Measurements from ENCODE around the gene PIGQ. TPM values are rescaled to one million over a fixed set of nuclear protein-coding genes. Genes with fewer than 3 reads are reported as not detected.

PIGQ gene
- polyA plus RNA-seq, 1 of the 3 experiments (the other 2 are of a cell fraction): 38.7 TPM

GRCh38 chr16:595094-595528 lies 25.3 kb downstream of the PIGQ start:
- H3K36me3 ChIP-seq (replicated peaks in 1 of 2; ENCODE audit: control insufficient read depth in 1 of 2, insufficient read depth in 2 of 2, low read length in 1 of 2): peaks cover 0 to 2% of the 10 kb centered on the region in 2 experiments
- no peak for DNase-seq
- 91% methylated on average over 6 of the region's 18 CpGs for WGBS (ENCODE audit: low lambda C conversion rate)
- peaks cover 52% of the 10 kb centered on the region for H4K20me1 ChIP-seq (ENCODE audit: insufficient read depth)
- no peak overlapping the region for H3K27ac ChIP-seq (ENCODE audit: low read depth in 2 of 2, low read length in 1 of 2)
- H3K27me3 ChIP-seq (ENCODE audit: insufficient read depth): no peaks in the 10 kb centered on the region
- H3K4me2 ChIP-seq: no peak overlapping the region
- peaks cover 2% of the 10 kb centered on the region for H3F3A ChIP-seq (replicated peaks; ENCODE audit: insufficient read depth)
- no peaks in the 10 kb centered on the region for H3K9me3 ChIP-seq
- peaks cover 0 to 8% of the 10 kb centered on the region in 2 experiments; a peak in 1 of 4 replicates for H3K4me1 ChIP-seq (ENCODE audit: control insufficient read depth in 1 of 2, insufficient read depth in 2 of 2, low read depth in 1 of 2, low read length in 1 of 2)
- no peak for TF ChIP-seq TAF1 (IDR thresholded peaks at IDR 0.05; ENCODE audit: borderline replicate concordance, low read depth, low read length)
- no peak for TF ChIP-seq ZBTB33 (IDR thresholded peaks at IDR 0.05; ENCODE audit: borderline replicate concordance, low read depth)
- TF ChIP-seq YY1 (IDR thresholded peaks at IDR 0.05; ENCODE audit: low read depth): no peak
- TF ChIP-seq CHD2 (IDR thresholded peaks at IDR 0.05; ENCODE audit: low read length, partially characterized antibody): no peak
- no peak for TF ChIP-seq REST (IDR thresholded peaks at IDR 0.05; ENCODE audit: low read depth, low read length)
- TF ChIP-seq JUND (IDR thresholded peaks at IDR 0.05): no peak
- TF ChIP-seq FOXJ3 (CRISPR knock-in tag; IDR thresholded peaks at IDR 0.05): no peak
- no peak for TF ChIP-seq ELF1 (IDR thresholded peaks at IDR 0.05)
- TF ChIP-seq USF2 (IDR thresholded peaks at IDR 0.05; ENCODE audit: borderline replicate concordance, low read depth, low read length): no peak
- no peak for TF ChIP-seq FOSL2 (IDR thresholded peaks at IDR 0.05; ENCODE audit: borderline replicate concordance, low read depth)
- TF ChIP-seq PBX3 (IDR thresholded peaks at IDR 0.05): no peak
- no peak for TF ChIP-seq USF1 (IDR thresholded peaks at IDR 0.05; ENCODE audit: borderline replicate concordance, low read depth)
- no peak for TF ChIP-seq RXRA (IDR thresholded peaks at IDR 0.05; ENCODE audit: borderline replicate concordance, low read depth)
- TF ChIP-seq RFX5 (IDR thresholded peaks at IDR 0.05; ENCODE audit: low read length): no peak
- no peak for TF ChIP-seq GATA2 (CRISPR knock-in tag; IDR thresholded peaks at IDR 0.05)
- TF ChIP-seq POLR2AphosphoS5 (IDR thresholded peaks at IDR 0.05; ENCODE audit: low read depth, low read length): no peak
- TF ChIP-seq TEAD4 (IDR thresholded peaks at IDR 0.05; ENCODE audit: borderline replicate concordance, insufficient read depth): no peak
- no peak for TF ChIP-seq EP300 (IDR thresholded peaks at IDR 0.05; ENCODE audit: borderline replicate concordance in 1 of 2, low read depth in 1 of 2, low read length in 1 of 2)
- TF ChIP-seq MEF2A (IDR thresholded peaks at IDR 0.05; ENCODE audit: borderline replicate concordance, low read depth): no peak
- no peak overlapping the region for H3K4me3 ChIP-seq (ENCODE audit: low read depth in 2 of 2, low read length in 1 of 2)
- ChIA-PET CTCF (no interaction called here), POLR2A (no interaction called here)
- H3K9me2 ChIP-seq: no peaks in the 10 kb centered on the region
- no peak overlapping the region for H2AFZ ChIP-seq (ENCODE audit: low read depth)
- H3K79me2 ChIP-seq (ENCODE audit: insufficient read depth): peaks cover 75% of the 10 kb centered on the region
- H3K9ac ChIP-seq: no peak overlapping the region
